Activated CD4-positive, alpha-beta T cell treated with anti-CD3 and anti-CD28 coated beads, Interleukin-2, amount 50 U/mL, for 24 hours (primary cell): ENCODE measurements around the gene PGAM2.

Experiments used
- DNase-seq, 2 donors: peaks; one replicate each; pipeline ENCODE4 v3.0.0-alpha.2; 2020; ENCODE audit warnings: low read depth in 1 of 2, low spot score in 1 of 2

Gene PGAM2

DNA sequence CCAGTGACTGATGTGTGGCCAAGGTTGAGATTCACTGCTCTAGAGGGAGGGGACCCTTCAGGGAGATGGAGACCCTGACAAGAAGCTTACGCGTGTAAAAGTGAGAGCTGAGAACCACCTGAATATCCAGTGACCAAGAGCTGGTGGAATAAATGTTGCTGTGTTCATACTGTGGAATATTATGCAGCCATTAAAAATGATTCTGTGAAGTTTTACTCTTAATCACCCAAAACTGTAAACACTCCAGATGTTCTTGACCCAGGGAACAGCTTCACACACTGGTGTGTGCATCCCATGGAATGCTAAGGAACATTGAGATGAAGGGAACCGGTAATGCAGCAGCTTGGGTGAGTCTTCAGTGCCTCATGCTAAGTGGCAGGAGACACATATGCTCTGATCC, 21.3 kb upstream of the PGAM2 start:
- no peak for DNase-seq

DNA sequence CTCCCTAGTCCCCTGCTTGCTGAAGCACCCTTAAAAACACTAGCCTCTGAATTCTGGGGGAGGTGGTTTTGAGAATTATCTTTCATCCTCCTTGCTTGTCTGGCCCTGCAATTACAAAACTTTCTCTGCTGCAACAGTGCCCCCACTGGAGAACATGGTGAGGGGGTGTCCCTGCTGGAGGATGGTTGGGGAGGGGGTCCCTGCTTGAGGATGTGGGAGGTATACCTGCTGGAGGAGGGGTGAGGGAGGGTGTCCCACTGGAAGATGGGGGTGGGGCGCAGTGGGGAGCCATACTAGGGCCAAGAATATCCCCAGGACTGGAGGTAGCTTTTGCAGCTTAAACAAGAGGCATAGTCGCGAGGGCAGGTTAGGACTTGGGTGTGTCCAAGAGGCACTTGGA, 20.2 kb upstream of the PGAM2 start:
- no peak for DNase-seq

DNA sequence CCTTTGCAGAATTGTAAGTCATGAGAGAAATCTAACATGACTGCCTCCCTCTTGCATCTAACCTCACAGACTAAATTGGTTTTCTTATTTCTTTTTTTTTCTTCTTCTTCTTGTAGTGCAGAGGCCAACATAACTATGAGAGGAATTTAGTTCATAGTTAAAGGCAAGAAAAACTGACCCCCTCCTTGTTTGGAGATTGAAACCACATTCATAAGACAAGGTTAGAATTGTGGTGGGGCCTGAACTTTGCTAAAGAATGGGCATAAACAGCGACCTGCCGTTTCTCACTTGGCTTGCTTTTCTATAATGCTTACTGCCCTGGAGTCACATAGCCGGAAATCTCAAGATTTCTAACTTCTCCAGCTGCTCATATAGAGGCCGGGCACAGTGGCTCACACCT, 19.3 kb upstream of the PGAM2 start:
- no peak for DNase-seq

DNA sequence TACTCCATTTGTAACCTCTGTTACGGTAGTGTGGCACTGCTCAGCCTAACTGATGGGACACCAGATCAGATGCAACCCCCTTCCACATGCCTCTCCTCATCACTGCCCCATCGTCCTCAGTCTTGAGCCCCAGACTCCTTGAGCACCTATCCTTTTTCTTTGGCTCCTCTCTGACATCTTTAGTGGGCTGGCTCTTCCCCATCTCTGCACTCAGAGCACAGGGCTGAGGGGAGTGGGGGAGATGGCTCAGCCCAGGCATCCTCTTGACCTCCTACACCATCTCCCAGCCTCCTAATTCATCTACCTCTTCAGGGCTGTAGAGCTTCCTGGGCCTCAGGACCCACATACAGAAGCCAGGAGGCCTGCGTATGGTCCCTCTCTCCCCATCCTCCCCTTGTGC, 18.4 kb upstream of the PGAM2 start:
- DNase-seq, result no peak

DNA sequence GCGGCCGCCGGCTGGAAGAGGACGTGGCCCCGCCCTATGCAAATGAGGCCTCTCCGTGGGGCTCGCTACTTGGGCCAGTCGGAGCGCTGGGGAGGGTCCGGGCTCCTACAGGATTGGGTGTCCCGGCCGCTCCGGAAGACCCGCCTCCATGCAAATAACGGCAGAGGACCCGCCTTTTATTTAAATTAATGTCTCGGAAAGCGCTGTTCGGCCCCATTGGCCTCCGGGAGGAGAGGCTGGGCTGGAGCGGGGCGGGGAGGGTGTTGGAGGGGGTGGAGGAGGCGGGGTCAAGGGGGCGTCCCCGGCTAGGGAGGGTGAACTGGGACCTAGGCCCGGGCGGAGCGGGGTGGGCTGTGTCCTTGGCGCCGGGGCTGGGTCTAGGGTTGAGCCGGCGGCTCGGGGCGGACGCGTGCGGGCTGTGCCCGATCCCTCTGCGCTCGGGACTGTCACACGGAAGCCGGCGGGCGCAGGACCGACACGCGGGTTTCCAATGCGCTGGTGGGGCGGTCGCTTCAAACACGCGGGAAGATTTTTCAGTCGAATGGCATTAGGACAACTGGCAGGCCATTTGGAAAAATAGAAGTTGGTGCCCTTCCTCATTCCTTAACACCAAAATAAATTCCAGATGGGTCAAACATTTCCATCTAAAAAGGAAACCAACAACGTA, 17.3 kb upstream of the PGAM2 start:
- DNase-seq, result peak; percentile 90 to 97

DNA sequence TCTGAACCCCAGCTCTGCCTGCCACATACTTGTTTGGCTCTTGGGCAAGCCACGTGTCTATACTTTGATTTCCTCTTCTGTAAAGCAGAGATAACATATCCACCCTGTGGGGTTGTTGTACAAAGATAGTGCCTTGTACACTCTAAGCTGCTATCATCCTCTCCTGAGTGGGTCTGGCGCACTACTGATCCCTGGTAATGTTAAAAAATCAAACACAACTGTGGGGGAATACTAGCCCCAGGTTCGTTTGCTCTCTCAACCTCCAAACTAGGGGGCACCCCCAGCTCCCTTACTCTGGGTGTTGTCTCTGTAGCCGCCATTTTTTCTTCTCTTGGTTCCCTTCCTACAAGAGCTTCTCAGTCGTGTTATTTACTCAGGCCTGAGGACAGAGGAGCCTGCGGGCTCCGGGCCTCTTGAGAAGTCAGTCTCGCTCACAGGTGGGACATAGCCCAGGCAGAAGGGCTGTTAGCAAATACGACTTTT, 15.9 kb upstream of the PGAM2 start:
- DNase-seq, result no peak

DNA sequence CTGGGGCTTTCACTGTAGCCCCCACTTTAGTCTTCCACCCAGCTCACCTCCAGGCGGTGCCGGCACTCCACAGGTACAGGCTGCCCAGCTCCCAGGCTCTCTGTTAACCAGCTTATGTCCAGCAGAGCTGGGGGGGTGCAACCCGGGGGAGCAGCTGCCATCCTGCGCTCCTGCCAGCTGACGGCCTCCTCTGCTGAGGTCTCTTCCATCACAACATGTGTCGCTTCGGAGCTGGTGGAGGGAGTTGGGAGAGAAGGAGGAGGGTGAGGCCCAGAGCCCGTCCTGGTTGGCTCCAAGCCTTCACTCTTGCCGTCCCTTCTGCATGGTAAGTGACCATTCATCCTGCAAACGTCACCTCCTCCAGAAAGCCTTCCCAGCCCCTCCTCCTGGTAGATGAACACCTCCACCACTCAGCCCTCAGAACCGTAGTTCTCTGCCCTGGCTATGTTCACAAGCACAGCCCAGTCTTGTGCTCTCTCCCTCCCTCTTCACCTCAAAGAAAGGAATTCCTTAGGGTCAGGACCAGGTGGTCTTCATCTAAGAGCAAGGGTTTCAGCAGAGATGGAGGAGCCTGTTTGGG, 15.4 kb upstream of the PGAM2 start:
- DNase-seq, result no peak

DNA sequence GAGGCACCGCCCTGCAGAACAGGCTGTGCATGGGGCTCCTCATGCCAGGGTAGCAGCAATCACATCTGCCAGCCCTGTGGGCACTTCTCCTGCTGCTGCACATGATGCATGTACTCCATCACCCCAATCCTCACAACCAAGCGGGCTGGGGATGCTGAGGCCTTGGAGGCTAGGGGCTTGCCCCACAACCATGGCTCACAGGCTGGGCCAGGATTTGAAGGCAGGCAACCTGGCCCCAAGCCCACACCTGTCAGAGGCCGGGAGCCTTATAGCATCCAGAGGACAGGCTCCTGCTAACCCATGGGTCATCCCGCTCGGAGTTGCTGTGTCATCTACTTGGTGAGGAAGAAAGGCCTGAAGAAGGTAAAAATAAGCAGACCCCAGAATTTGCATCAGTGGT, 14.8 kb upstream of the PGAM2 start:
- no peak for DNase-seq

DNA sequence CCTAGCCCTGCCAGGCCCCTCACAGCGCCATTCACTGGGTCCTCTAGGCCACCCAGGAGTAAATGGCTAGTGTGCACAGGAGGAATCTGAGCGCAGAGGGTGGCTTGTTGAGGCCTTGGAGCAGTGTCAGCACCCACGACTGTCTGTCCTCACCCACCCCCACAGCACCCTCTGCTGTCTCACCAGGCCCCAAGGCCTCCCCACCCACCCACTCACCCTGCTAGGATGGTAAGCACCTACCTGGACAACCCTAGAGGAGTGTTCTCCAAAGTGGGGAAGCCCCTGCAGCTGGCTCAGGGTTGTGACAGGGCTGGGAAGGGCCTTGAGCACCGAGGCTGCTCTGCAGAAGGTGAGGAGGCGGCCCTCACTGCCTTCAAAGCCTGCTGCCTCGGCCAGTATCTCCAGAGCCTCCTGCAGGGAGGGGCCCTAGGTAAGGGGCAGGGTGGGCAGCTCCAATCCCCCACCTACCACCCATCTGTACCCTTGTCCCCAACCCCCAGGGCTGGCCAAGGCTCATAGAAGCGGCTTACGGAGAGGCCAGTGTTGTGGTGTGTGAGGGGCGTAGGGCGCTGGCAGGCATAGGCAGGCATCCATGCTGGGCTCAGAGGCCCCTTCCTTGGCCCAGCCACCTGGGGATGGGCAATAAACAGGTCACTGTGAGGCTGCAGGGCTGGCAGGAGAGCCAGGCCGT, 14.1 kb upstream of the PGAM2 start:
- no peak for DNase-seq

DNA sequence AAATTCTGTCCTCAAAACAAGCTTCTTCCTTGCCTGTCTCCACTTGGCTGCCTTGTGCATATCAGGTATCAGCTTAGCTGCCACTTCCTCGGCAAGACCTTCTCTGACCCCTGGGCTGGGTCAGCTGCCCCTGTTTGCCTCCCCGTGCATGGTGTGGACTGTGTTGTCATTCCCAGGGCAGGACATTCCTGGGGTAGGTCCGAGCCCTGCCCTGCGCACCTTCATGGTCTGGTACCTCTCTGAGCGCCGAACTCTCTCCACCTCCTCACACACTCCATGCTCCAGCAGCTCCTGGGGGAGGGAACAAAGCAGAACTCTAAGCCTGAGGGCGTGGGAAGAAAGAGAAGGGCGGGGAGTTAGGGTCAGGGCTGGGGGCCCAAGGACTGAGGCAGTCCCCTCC, 13.2 kb upstream of the PGAM2 start:
- DNase-seq, result no peak

DNA sequence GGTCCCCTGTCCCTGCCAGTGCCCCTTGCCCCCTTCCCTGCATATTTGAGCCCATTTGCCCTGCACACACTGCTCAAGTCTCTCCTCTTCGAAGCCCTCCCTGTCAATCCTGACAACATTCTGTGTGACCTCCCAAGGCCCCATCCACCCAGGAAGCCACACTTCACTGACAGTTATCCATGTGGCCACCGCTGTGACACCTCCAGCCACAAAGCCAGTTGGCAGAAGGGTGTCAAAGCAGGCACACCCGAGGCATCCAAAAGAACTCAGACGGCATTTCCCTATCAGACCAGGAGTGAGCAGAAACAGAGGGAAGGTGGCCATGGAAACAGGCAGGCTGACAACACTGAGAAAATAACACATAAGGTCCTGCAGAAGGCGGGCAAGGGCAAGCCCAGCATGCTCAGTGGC, 12.3 kb upstream of the PGAM2 start:
- no peak for DNase-seq

DNA sequence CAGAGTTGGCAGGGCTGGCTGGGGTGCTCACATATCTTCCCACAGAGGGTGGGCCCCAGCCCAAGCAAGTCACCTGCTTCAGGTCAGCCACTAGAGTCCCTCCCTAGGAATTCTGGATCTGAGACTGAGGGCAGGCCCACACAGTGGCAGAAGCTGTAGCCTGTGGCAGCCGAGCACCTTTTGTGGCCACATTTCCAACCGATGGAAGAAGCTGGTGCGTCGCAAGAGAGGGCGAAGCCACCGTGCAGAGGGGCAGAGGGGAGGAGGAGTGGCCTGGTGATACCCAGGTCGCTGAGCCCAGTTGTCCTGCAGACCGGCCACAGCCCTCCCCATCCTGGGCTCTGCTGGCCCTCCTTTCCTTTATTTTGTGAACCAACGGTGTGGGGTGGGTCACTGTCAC, 11.7 kb upstream of the PGAM2 start:
- no peak for DNase-seq

DNA sequence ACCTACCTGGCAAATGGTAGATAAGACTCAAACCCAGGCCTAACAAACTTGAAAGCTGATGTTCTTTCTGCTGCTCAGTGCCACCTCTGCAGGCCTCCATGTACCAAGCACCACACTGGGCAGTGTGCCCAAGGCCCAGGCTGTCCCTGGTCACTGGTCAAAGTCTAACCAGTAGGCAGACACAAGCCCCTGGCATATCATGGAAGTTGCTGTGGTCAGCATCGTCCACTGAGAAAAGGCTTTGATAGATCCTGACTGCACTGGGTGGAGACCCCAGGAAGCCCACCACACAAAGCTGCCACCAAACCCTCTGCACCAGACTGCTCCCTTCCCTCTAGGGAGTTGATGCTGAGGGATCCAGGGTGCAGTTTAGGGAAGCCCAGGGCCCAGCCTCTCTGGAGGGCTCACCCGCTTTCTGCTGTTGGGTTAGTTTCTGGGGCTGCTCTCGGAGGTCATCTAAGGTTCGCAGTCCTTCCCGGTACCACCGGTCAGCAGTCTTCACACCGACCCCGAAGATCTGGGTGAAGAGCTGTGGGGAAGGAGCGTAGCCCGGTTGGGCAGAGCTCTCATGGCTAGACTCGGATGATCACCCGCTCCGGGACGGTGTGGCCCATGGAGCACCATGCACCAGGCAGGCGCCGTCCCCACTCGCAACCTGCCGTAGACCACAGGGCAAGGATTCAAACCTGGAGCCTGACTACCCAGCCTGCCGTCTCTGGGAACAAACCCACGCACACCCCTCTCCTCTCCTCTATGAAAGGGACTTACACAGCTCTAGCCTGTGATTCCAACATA, 10.9 kb upstream of the PGAM2 start:
- DNase-seq, result no peak

DNA sequence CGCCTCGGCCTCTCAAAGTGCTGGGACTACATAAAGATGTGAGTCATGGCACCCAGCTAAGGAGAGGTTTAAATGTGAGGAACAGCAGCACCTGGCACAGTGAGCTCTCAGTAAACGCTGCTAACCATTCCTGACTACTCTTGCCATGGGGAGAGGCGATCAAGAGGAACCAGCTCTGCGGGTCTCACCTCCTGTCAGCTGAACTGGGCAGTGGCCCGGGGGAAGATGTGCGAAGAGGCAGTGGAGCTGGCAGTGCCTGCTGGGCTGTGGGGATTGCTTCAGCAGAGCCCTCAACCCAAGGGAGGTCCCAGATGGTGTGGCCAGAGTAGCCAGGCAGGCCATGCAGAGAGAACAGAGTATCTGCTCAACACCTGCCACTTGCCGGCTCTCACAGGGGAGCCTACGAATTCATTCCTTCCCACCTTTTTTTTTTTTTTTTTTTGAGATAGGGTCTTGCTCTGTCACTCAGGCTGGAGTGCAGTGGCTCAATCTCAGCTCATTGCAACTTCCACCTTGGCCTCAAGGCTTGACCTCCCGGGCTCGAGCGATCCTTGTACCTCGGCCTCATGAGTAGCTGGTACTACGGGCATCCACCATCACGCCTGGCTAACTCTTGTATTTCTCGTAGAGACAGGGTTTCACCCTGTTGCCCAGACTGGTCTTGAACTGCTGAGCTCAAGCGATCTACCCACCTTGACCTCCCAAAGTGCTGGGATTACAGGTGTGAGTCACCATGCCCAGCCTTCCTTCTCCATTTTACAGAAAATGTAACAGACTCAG, 10.1 kb upstream of the PGAM2 start:
- DNase-seq, result no peak

DNA sequence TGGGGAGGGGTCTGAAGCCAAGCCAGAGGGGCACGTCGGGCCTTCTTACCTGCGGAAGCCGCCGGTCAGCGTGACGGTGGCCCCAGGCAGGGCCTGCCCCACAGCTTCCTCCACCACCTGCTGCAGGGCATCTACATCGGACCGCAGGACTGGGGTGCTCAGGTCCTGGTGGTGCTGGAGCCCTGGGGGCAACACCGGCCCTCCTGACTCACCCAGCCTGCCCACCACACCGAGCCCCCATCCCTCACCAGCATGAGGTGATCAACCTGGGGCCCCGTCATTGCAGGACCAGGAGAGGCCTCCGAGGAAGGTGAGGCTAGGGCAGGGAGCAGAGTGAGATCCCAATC, 9.0 kb upstream of the PGAM2 start:
- no peak for DNase-seq

DNA sequence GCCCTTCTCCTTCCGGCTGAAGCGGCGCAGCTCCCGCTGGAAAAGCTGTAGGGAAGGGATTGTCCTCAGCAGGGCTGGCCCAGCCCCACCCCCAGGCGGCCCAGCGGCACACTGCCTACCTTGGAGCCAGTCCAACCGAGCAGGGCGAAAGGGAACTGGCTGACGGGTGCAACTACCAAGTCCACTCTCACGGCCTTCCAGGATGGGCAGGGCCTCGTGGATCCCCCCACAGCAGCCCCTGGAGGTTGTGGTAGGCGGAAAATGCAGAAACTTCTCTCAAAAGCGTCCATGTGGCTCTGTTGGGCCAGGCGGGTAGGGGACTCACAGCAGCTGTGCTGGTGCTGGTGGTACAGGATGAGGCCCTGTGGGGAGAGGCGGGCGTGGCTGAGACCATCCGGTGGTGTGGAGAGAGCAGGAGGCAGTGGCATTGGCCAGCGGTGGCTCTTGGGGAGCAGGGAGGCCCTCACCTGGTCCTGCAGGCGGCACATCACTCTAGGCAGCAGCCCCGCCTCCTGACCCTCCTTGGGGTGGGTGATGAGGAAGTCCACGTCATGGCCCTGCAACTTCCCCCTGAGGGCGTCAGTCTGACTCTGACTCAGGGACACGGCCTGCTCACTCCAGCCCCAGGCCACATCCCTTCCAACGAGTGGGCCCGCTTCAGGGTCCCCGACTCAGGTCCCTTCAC, 8.4 kb upstream of the PGAM2 start:
- DNase-seq, result no peak

DNA sequence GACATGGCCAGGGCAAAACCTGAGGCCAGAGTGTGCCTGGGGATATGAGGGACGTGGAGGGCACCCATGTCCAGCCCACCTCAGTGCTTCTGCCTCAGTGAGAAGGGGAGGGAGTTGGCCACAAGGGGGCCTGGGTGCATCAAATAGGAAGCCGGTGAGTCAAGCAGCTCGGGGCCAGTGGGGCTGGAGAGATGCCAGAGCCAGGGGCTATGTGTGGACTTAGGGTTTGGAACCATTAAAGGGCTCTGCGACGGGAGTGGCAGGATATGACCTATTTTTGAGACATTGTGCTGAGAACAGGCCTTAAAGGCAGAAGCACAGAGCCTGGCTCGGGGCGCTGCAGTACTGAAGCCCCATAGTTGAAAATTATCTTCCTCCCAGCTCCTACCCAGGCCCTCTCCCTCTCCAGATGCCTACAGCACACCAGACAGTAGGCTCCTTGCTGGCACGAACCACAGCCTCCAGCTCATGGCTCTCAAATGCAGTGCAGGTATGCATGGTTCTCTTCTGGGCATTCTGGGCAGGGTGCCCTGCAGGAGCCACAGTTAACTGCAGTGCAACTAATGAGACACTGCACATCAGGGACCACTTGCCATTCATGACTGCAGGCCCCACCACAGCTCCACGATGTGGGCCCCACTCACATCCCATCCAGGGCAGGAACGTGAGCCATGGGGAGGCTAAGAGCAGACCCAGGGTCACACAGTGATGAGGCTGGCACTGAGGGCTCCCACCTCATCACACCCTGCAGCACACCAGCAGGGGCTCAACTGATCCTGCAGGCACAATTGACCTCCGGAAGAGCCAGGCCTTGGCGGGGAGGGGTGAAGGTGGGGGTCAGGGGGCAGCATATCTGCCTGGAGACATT, 7.2 kb upstream of the PGAM2 start:
- DNase-seq, result no peak

DNA sequence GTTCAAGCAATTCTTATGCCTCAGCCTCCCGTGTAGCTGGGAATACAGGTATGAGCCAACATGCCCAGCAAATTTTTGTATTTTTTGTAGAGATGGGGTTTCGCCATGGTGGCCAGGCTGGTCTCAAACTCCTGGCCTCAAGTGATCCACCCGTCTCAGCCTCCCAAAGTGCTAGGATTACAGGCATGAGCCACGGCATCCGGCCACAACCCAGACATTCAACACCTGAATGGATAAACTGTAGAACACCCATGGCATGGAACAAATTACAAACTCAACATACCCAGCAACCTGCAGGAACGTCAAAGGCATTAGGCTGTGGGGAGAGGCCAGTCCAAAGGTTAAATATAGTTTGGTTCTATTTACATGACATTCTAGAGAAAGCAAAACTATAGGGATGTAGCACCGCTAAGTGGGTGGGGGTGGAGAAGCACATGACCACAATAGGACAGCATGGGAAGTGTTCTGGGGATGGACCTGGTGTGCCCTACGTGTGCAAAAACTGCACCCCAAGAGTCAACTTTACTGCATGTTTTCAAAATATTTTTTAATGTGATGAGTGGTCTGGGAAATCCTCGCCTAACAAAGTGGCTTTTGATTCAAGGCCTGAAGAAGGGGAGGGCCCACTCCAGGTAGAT, 6.5 kb upstream of the PGAM2 start:
- DNase-seq, result no peak

DNA sequence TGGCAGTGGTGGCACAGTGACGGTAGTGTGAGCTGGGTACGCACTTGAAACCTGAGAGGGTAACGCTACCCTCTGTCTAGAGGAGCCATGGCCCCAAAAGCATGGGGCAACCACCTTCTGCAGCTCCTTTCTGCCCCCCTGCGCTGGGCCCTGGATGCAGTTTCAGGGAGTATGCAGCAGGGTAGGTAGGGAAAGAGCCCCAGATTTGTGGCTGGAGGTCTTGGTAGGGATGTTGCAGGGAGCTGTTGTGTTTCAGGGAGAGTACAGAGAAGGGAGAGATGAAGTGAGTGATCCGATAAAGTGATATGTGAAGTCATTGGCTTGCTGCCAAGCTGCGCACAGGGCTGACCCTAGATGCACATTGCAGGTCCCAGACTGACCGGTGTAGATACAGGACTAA, 2.7 kb upstream of the PGAM2 start:
- DNase-seq, result no peak
